Activated CD4-positive, alpha-beta T cell treated with anti-CD3 and anti-CD28 coated beads, Interleukin-2, amount 50 U/mL, for 1 hour (primary cell): ENCODE data around the gene BCL2.

Experiments used
- DNase-seq: peaks from one replicate; pipeline ENCODE4 v3.0.0-alpha.2; 2020

Gene BCL2

DNA sequence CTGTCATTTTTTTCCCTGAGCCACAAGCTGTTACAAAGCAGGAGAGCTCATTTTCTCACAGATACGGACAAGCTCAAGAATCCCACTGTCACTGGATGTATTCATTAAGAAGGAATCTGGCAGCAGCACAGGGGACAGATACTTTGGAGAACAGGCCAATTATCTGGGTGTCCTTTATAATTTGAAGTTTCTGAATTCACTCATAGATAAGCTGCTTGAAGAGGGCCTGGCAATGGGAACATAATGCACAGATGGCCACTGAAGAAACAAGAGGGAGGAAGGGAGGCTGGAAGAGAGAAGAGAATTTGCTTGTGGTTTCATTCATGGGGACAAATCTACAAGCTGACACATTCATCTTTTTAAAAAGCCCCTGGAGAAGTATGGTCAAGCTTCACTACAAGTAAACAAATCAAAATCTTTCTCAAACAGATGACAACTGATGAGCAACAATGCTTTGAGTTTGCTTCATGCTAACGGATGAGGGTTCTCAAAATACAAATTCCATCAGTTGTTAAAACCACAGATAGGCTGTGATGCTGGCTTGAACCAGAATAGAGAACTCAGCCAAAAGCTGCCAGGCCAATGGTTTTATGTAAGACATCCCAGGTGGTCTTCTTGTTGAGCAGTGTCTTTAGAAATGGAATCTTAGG is 11.9 kb downstream of the BCL2 start:
- DNase-seq, result no peak

DNA sequence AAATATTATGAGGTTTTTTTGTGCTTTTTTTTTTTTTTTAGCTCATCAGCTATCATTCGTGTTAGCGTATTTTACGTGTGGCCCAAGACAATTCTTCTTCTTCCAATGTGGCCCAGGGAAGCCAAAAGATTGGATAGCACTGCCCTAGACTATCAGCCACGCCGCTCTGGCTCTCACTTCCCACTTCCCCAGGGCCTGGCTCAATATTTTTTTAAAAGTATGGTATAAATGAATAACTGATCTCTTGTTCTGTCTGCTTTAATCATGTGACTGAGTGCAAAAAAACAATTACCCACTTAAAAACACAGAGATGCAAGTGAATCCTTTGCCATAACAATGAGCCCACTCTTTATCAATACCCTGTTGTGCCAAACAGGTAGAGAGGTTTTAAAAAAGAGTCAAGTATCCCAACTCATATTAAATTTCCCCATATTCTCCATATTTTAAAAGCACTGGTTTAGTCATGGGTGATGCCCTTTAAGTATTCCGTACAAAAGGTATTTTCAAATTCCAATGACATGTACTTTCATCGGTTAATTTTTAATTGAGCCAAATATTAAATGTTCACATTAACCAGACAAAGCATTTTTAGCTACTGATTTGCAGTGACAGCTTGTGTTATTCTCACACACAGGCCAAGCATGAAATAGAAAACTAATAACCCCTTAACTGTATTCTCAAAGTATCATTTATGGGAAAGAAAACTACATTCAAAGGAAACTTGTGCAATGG is 12.6 kb downstream of the BCL2 start:
- no peak for DNase-seq

DNA sequence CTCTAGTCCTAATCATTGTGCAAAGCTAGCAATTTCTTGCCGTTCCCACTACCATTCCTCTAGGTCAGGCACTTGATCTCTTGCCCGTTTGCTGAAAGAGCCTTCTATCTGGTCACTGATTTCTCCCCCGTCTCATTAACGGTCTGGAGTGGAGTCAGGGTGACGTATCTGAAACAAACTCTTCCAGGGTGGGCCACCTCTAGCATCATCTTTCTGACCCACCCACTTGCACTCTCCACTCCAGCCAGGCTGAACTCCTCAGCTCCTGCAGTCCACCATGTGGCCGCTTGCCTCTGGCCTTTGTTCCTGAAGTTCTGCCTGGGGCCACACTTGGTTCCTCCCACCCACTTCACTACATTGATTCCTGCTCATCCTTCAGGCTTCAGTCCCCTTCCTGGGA is 13.3 kb downstream of the BCL2 start:
- DNase-seq, result no peak

GRCh38 chr18:63303547-63303946 is 16.0 kb downstream of the BCL2 start:
- DNase-seq, result no peak

DNA sequence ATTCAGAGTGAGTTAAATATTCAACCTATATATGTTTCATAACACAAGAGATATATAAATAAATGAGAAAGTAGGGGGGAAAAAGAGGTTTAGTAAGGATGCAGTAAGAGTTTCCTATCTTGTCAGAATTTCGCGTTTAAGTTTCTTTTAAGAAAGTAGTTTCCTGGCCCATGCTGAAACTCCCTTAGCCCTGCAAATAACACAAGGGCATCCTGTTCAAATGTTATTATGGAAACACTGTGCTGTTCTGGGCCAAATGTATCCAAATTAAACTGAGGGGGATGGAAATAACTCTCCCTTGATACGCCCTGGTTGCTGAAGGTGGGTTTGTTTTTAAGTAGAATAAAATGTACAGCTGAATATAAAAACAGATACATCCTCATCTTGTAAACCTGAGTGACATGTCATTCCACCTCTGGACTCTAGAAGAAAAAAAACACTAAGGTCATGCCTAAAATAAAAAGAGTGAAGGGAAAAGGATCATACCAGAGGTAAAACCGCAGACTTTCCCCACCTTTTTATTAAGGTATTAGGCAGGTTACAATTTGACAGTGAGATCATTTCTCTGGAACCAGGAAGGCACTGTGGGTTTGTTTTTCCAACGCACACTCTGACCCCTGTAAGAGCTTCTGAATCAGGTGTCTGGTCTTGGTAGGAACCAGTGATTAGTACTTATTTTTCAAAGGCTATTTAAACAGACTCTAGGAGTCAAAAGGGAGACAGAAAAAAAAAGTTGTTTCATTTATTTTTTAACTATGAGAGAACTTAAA is 16.7 kb downstream of the BCL2 start:
- no peak for DNase-seq

DNA sequence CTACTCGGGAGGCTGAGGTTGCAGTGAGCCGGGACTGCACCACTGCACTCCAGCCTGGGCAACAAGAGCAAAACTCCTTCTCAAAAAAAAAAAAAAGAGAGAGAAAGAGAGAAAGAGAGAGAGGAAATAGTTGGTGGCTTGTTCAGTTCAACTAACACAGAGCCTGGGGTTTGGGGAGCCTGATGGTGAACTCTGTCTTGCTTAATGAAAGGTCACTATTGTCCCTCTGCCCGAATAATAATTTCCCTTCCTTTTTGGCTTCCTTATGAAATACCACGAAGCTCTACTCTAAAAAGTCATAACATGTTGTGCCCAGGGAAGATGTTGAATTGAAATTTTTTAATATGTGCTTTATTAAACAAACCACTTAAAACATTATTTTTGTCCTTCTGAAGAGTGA is 17.3 kb downstream of the BCL2 start:
- DNase-seq, result no peak

- DNase-seq, result no peak
These were observed 18.1 kb downstream of the BCL2 start for GRCh38 chr18:63301434-63301833.

GRCh38 chr18:63299837-63300745 is 19.5 kb downstream of the BCL2 start:
- DNase-seq, result peak; percentile 9

DNA sequence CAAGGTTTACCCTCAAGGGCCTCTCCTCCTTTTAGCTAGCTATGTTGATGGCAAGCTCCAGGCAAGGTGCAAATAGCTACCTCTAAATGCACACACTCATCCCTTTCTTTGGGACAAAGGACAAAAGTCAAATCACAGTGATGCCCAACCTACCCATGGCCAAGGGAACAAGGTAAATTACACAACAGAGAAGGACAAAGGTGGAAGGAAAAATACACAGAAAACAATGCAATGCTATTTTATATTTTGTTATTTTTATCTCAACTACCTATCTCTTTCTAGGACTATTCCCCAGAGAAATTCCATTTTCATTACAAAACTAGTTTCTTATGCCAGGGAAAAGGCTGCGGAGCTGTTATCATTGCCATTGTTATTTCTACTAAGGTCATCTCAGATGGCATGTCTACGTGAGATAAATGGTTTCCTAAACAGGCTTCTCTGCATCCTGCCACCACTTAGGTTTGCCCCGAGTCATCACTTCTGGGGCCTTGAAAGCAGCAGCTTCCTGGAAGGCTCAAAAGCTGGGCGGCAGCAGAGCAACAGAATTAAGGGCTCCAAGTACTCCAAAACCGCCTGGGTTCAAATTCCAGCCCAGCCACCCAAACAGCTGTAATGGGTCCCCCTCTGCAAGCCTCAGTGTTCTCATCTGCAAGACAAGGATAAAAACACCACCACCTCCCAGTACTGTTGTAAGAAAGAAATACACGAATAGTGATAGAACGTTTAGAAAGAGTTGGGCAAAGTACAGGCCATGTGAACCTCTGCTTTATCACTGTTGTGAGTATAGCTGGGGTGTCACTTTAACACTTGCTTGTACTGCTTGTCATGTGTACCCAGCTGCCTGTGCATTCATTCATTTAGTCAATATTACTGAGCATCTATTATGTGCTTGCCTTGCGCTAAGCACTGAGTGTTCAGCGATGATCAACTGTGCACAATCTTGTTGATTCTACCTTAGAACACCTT is 20.9 kb downstream of the BCL2 start:
- peak; percentile 31 for DNase-seq

DNA sequence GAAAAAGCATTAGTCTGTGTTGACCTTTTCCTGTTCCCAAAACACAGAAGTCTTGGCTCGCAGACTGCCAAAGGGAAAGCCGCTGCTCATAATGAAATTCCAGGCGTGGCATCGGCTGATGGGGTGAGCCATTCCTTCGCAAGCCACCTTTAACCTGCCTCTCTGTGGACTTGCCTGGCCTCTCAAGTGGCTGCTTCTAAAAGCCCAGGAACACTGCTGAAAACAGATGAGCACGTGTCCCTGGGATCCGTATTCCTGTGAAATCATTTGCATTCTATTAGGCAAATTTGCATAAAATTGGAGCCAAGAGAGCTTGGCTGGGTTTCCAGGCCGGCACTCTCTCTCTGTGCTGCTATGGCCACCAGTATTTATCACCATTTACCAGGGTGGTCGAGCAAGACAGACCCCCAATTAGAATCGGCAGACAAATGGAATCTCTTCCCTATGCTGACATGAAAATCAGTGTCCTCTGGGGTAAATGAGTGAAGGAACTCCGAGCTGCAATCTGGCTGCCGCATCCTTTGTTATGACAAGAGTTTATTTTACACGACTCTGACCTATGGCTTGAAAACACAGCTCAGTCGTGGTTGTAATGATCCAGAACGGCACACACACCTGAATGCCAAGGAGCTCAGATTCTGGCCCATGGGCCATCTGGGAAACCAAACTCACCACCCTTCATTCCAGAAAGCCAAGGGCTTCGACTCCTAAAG is 21.7 kb downstream of the BCL2 start:
- no peak for DNase-seq

DNA sequence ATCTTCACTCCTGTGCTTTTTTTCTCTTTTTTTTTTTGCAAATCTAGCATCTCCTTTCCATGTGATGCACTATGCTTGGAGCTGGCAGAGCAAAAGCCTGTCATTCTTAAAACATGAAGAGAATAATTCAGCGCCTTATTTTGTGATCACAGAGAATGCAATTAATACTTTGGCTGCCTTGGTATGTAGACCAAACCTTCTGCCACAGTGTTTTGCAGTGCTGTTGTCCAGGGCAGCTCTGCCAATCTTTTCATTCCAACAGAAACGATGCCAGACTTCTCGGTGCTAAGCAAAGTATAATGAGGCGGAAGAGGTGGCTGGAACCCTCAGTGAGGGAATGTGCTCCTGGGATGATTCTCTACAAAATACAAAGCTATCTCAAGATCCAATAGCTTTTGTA is 25.6 kb downstream of the BCL2 start:
- no peak for DNase-seq

GRCh38 chr18:63292831-63293683 is 26.5 kb downstream of the BCL2 start:
- peak; percentile 19 for DNase-seq

DNA sequence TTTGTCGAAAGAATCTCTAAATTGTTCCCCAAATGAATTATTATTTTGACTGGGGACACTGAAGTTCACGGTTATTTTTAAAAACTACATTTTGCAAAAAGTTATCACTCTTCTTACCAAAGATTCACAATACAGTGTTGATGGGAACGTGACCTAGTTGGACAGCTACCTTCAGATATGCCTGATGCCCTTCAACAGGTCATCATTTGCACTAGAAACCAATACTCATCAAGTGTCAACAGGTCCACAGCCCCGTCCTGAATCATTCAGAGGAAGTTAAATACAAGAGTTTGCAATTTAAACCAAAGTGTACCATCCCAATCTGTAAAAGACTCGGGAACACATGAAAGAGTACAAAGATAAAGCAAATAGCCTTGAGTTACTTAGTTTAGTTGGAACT is 28.3 kb downstream of the BCL2 start:
- no peak for DNase-seq

GRCh38 chr18:63290821-63291200 is 28.8 kb downstream of the BCL2 start:
- peak; percentile 41 for DNase-seq

DNA sequence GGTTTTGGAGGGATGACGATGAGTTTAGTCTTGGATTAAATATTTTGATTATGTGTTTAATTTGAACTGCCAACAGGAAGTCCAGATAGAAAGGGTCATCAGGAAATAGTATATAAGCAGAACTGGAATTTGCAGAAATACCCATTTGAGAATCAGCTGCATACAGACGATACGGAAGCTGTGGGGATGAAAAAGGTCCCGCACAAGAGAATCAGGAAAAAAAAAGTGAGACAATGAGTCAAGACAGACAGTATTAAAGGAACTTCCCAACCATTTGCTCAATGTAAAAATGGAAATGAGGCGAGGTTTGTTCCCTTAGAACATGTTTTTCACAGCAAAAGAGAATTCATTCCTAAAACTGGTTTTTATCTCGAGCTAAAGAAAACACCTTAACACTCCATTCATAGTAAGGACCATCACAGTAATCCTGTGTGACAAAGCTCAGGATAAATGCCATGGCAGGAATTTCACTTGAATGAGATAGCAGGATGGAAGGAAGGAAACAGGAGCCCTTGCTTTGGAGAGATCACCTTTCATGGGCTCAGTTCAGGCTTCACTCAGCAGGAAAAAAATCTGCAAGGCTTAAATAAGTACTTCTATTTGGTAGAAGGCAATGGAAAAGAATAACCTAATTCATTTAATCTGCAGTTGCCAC is 29.3 kb downstream of the BCL2 start:
- no peak for DNase-seq

GRCh38 chr18:63288311-63288710 is 31.3 kb downstream of the BCL2 start:
- no peak for DNase-seq

- DNase-seq, result no peak
These were observed 31.8 kb downstream of the BCL2 start for GRCh38 chr18:63287691-63288220.

DNA sequence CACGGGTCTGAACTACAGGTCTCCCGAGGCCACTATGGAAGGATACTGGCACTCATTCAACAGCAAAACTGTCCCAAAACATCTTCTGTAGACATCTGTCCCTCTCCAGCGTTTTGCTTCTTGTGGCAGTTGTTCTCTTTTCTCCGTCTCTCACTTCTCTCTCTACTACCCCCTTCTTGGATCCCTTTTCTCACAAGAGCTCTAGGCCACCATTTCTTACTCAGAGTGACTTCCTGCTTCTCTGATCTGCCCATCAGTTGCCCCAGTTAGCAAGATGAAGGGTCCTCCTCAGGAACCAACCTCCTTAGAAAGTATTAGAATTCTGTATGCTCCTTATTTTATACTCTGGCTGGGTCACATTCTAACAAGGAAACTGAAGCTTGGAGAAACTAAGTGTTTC is 32.6 kb downstream of the BCL2 start:
- no peak for DNase-seq
